HTR-8/SVneo (cell line): Measurements from ENCODE around the gene PAM16.

Experiments
- DNase-seq: peaks from one replicate; pipeline ENCODE4 v3.0.0; 2011; ENCODE audit warnings: low spot score, mixed read lengths; ENCODE audit not compliant: insufficient read length
- FAIRE-seq: peaks from 2 replicates; lab custom pipeline; 2011; peaks lifted over from hg19 to GRCh38; lab: Jason Lieb, UNC

PAM16 gene

GRCh38 chr16:4372001-4372577 lies 21.0 kb upstream of the PAM16 start:
- FAIRE-seq (no peak), DNase-seq (no peak)

GRCh38 chr16:4371357-4372000 lies 20.4 kb upstream of the PAM16 start, which contains the start of gene VASN:
VASN (plus strand) TSS chr16:4371848; CDS start chr16:4380878, 9,030 bp downstream.
- DNase-seq (peak; percentile 86), FAIRE-seq (peak; percentile 71)

- DNase-seq (peak; percentile 82), FAIRE-seq (peak; percentile 80)
These were observed 19.6 kb upstream of the PAM16 start for GRCh38 chr16:4370570-4371356.

- DNase-seq (no peak), FAIRE-seq (no peak)
These were observed 19.0 kb upstream of the PAM16 start for GRCh38 chr16:4370151-4370550.

GRCh38 chr16:4369007-4369733 lies 18.0 kb upstream of the PAM16 start:
- DNase-seq (peak; percentile 67), FAIRE-seq (peak; percentile 97)

- no peak for DNase-seq
- peak; percentile 85 for FAIRE-seq
These were observed 16.3 kb upstream of the PAM16 start for GRCh38 chr16:4367393-4367856.

- FAIRE-seq = no peak
These were observed 14.9 kb upstream of the PAM16 start for GRCh38 chr16:4366016-4366415.

GRCh38 chr16:4365615-4366014 lies 14.5 kb upstream of the PAM16 start:
- FAIRE-seq (no peak), DNase-seq (no peak)

More at GRCh38 chr16:4366016-4366415, 14.9 kb upstream of the PAM16 start:
- no peak for DNase-seq

- DNase-seq = no peak
- no peak for FAIRE-seq
These were observed 13.9 kb upstream of the PAM16 start for GRCh38 chr16:4365014-4365406.

GRCh38 chr16:4364196-4365013 lies 13.3 kb upstream of the PAM16 start:
- DNase-seq (no peak), FAIRE-seq (no peak)

GRCh38 chr16:4362476-4363135 lies 11.5 kb upstream of the PAM16 start:
- DNase-seq (no peak), FAIRE-seq (no peak)

- no peak for FAIRE-seq
- no peak for DNase-seq
These were observed 10.8 kb upstream of the PAM16 start for GRCh38 chr16:4361944-4362311.

GRCh38 chr16:4361033-4361943 lies 10.2 kb upstream of the PAM16 start:
- DNase-seq = no peak
- FAIRE-seq = no peak

- FAIRE-seq = no peak
- DNase-seq = no peak
These were observed 9.5 kb upstream of the PAM16 start for GRCh38 chr16:4360538-4361021.

- no peak for FAIRE-seq
- DNase-seq = no peak
These were observed 8.8 kb upstream of the PAM16 start for GRCh38 chr16:4359914-4360313.

GRCh38 chr16:4358831-4359561 lies 7.9 kb upstream of the PAM16 start:
- peak; percentile 57 for FAIRE-seq
- peak; percentile 56 for DNase-seq

GRCh38 chr16:4358236-4358635 lies 7.1 kb upstream of the PAM16 start:
- no peak for FAIRE-seq
- DNase-seq = no peak
